Measurements from ENCODE around the gene TP73.

TP73 gene

GRCh38 chr1:3731583-3732433, 79.5 kb downstream of the TP73 start:
- in situ Hi-C loops (cut with MboI; ENCODE audit: low sequenced_read_pairs, unreplicated experiment) = no loop called here
- TF ChIP-seq CTCF (IDR thresholded peaks at IDR 0.05; ENCODE audit: borderline replicate concordance, control extremely low read depth, extremely low read depth, insufficient read depth, missing control alignments) = no peak
- no peak for DNase-seq (ENCODE audit: low spot score)

- TF ChIP-seq CTCF (IDR thresholded peaks at IDR 0.05; ENCODE audit: borderline replicate concordance, control extremely low read depth, extremely low read depth, insufficient read depth, missing control alignments) = no peak
- in situ Hi-C loops (cut with MboI; ENCODE audit: low sequenced_read_pairs, unreplicated experiment) = no loop called here
- DNase-seq (ENCODE audit: low spot score) = no peak
These were observed 80.2 kb downstream of the TP73 start for GRCh38 chr1:3732434-3733093.

GRCh38 chr1:3733094-3733882, 81.0 kb downstream of the TP73 start:
- DNase-seq (ENCODE audit: low spot score) = no peak
- in situ Hi-C loops (cut with MboI; ENCODE audit: low sequenced_read_pairs, unreplicated experiment) = no loop called here
- TF ChIP-seq CTCF (IDR thresholded peaks at IDR 0.05; ENCODE audit: borderline replicate concordance, control extremely low read depth, extremely low read depth, insufficient read depth, missing control alignments) = no peak

- DNase-seq (ENCODE audit: low spot score) = no peak
- TF ChIP-seq CTCF (IDR thresholded peaks at IDR 0.05; ENCODE audit: borderline replicate concordance, control extremely low read depth, extremely low read depth, insufficient read depth, missing control alignments) = no peak
- in situ Hi-C loops (cut with MboI; ENCODE audit: low sequenced_read_pairs, unreplicated experiment) = no loop called here
These were observed 81.7 kb downstream of the TP73 start for GRCh38 chr1:3733883-3734589.

- no peak for TF ChIP-seq CTCF (IDR thresholded peaks at IDR 0.05; ENCODE audit: borderline replicate concordance, control extremely low read depth, extremely low read depth, insufficient read depth, missing control alignments)
- in situ Hi-C loops (cut with MboI; ENCODE audit: low sequenced_read_pairs, unreplicated experiment) = no loop called here
- DNase-seq (ENCODE audit: low spot score) = no peak
These were observed 82.3 kb downstream of the TP73 start for GRCh38 chr1:3734602-3735001.

Measured in GM13976 (cell line).